Activated CD4-positive, CD25-positive, alpha-beta regulatory T cell treated with anti-CD3 and anti-CD28 coated beads, Interleukin-2, amount 50 U/mL, for 16 hours (primary cell): ENCODE data around the gene UBQLN1.
"Not testable (repeated sequence)": the region's sequence is repeated elsewhere in the genome, so short reads cannot be mapped to it uniquely, and the experiment has no call there.

Experiments
- DNase-seq: peaks from one replicate; pipeline ENCODE4 v3.0.0-alpha.2; 2020; ENCODE audit warnings: low read depth, low spot score

The UBQLN1 gene

GRCh38 chr9:83633676-83634075 lies 74.1 kb downstream of the UBQLN1 start:
- no peak for DNase-seq

DNA sequence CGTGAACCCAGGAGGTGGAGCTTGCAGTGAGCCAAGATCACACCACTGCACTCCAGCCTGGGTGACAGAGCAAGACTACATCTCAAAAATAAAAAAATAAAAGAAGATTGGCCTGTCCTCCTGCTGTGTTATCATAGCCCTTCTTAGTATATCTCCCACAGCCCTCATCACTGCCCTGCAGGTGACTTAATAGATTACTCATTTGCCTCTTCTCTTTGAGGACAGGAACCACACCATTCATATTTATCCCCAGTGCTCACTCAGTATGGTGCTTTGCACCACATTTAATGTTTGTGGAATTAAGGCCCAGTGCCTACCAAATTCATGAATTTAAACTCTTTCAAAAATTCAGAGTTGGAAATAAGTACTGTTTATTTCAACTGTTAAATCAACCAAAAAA lies 74.5 kb downstream of the UBQLN1 start:
- no peak for DNase-seq

DNA sequence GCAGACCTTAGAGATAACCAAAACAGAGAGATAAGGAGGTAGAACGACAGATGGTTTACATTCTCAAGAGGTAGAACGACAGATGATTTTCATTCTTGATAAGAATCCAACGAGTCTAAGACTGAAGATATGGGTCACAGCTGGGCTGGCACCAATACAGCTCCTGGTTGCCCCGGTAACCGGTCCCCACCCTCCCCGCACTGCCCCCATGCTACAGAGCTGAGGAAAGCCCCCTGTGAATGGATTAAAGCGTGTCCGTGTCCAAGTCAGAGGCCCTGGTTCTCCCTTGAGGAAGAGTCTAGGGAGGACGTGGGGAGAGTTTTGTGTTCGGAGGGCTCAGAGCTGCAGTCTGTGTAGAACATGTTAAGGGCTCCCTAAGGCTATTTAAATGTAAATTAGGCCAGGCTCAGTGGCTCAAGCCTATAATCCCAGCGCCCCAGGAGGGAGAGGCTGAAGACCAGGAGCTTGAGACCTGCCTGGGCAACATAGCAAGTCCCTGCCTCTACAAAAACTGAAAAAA lies 76.8 kb downstream of the UBQLN1 start:
- no peak for DNase-seq

DNA sequence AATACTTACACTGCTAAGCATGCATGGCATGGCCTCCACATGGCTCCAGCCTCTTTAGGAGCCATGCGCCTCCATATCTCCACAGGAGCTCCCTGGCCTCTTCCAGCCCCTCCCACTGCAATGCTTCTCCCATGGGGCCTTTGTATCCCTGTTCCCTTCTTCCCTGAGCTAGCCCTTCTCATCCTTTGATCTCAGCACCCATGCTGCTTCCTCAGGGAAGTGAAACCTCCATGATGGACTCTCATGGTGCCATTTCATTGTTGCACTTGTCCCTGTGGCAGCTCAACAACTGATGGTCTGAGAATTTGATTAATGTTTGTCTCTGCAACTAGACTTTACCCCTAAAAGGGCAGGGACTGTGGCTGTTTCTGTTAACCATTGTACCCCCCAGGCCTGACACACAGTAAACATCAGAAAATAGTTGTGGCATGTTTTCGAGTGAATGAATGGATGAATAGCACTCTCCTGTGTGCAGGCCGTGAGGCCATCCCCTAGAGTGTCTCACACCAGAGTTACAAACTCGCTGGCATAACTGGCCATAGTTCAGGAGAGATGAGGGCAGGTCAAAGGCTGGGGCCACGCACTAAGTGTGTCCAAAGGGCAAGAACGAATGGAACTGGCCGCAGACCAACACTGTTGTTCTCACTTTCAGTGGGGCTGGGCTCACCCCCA lies 78.2 kb downstream of the UBQLN1 start:
- DNase-seq: no peak

GRCh38 chr9:83628540-83628939 lies 79.2 kb downstream of the UBQLN1 start:
- DNase-seq: no peak

- no peak for DNase-seq
Observed at GRCh38 chr9:83625178-83625577, 82.6 kb downstream of the UBQLN1 start.

GRCh38 chr9:83623679-83624076 lies 84.1 kb downstream of the UBQLN1 start:
- DNase-seq: no peak

DNA sequence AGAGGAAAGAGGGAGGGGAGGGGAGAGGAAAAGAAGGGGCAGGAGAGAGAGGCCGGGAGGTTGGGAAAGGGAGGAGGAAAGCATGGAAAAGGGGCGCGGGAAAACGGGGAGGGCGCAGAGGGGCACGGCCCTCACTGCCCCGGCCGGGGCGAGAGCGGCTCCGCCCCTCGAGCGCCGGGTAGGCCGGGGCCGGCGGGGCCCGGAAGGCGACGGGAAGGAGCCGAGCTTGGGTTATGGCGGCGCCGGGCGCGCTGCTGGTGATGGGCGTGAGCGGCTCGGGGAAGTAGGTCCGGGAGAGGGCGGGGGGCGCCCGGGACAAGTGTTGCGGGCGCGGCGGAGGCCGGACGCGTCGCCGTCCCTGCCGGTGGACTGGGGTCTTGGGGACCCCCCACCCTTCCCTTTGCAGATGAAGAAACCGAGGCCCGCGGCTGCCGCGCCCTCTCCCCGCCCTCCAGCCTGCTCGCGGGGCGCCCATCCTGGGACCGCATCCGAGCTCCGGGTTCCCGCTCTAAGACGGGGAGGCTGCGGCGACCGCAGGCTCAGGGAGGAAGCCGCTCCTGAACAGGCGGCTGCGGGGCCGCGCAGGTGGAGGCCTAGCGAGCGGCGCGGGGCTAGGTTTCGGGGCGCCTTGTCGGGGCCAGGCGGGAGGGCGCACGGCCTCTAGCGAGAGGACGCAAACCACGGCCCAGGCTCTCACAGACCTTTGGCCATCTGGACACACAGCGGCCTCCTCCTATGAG lies 84.6 kb downstream of the UBQLN1 start, which contains the start of gene IDNK:
Gene IDNK (plus strand): TSS at position 205 of the 740 bp plus-strand sequence. CDS start 29 bp downstream, at position 234.
- peak; percentile 18 for DNase-seq

- no peak for DNase-seq
Observed at GRCh38 chr9:83622433-83622938, 85.3 kb downstream of the UBQLN1 start.

GRCh38 chr9:83620841-83621636 lies 86.7 kb downstream of the UBQLN1 start:
- DNase-seq: no peak

DNA sequence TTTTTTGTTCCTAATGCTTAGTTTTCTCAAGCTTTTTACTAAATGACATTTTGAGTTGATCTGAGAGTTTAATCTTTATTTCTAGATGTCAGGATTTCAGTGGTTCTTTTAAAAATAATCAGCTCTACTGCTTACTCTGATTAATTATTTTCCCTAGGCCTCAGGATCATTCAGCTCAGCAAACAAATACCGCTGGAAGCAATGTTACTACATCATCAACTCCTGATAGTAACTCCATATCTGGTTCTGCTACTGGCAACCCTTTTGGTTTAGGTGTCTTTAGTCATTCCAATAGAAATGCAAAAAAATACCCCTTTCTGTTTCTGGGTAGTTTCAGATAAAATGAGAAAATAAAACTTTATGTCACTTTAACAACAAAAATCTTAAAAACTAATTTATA lies 90.5 kb downstream of the UBQLN1 start:
- no peak for DNase-seq

- not testable (repeated sequence) for DNase-seq
Observed at GRCh38 chr9:83613298-83613697, 94.5 kb downstream of the UBQLN1 start.
